AG09309 (cell line): ENCODE measurements around the gene KNOP1.

Source experiments
- DNase-seq: peaks from one replicate; pipeline ENCODE4 v3.0.0-alpha.2; 2010; ENCODE audit warnings: low read depth
- H3K4me3 ChIP-seq: 2 replicates; pipeline ENCODE4 v1.5.1; 2011; ENCODE audit warnings: mild to moderate bottlenecking, low read depth, low read length, moderate library complexity; ENCODE audit not compliant: control insufficient read depth
- TF ChIP-seq, protein P1 (sequence below): IDR thresholded peaks from 2 replicates; pipeline ENCODE4 v1.5.1; 2011; ENCODE audit warnings: mild to moderate bottlenecking, low read depth, low read length, inconsistent platforms; ENCODE audit not compliant: insufficient read depth, control insufficient read depth; ENCODE audit errors: missing control alignments

KNOP1 gene

GRCh38 chr16:19751478-19752385 lies 33.7 kb upstream of the KNOP1 start:
- no peak for DNase-seq
- H3K4me3 ChIP-seq = no peak overlapping the region

DNA sequence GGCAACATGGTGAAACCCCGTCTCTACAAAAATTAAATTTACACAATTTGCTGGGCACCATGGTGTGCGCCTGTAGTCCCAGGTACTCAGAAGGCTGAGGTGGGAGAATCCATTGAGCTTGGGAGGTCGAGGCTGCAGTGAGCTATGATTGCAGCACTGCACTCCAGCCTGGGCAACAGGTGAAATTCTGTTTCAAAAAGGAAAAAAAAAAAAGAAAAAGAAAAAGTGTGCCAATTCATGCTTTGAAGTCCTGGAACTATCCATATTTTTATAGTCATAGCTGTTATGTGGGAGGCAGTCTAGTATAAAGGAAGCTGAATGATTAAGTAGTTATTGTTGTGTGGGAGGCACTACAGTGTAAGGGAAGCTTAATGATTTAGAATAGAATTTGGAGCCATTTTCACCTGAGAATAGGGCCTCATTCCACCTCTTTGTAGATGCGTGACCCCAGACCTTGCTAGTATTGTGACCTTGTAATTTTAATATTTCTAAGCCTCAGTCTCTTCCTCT lies 31.6 kb upstream of the KNOP1 start:
- H3K4me3 ChIP-seq = no peak overlapping the region
- TF ChIP-seq, protein P1, sequence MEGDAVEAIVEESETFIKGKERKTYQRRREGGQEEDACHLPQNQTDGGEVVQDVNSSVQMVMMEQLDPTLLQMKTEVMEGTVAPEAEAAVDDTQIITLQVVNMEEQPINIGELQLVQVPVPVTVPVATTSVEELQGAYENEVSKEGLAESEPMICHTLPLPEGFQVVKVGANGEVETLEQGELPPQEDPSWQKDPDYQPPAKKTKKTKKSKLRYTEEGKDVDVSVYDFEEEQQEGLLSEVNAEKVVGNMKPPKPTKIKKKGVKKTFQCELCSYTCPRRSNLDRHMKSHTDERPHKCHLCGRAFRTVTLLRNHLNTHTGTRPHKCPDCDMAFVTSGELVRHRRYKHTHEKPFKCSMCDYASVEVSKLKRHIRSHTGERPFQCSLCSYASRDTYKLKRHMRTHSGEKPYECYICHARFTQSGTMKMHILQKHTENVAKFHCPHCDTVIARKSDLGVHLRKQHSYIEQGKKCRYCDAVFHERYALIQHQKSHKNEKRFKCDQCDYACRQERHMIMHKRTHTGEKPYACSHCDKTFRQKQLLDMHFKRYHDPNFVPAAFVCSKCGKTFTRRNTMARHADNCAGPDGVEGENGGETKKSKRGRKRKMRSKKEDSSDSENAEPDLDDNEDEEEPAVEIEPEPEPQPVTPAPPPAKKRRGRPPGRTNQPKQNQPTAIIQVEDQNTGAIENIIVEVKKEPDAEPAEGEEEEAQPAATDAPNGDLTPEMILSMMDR = no peak

More at GRCh38 chr16:19751478-19752385, 33.7 kb upstream of the KNOP1 start:
- TF ChIP-seq, protein P1 = no peak

DNA sequence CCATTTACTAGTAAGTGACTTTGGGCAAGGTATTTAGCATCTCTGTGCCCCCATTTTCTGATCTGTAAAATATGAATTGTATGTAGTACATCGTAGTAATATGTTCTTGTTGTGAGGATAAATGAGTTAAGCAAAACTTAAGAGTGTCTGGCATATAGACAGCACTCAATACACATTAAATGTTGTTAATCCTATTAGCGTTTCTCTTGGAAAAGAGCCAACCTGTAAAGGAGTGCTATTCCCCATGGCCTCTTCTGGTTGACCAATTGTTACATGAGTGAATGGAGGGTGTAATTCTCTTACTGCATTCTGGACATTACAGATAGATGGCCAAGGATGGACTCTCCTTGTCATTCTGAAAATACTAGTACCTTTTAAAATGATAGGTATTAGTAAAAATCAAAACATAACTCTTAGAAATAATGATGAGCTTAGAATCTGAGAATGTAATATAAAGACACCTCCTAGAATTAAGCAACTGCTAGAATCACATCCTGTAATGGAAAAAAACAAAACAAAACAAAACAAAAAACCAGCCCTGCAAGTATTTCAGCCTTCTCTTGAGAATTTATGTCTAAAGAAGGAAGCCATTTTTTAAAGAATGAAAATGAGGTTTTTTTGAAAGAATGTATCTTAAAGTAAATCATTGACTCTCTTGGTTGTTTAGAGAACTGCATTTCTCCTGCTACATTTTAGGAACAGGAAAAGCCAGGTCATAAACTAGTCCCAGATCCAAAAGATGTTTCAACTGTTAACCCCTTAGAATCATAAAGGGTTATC lies 30.6 kb upstream of the KNOP1 start:
- DNase-seq = no peak
- H3K4me3 ChIP-seq = no peak overlapping the region
- TF ChIP-seq, protein P1 = no peak

More for the DNA sequence above, 31.6 kb upstream of the KNOP1 start:
- DNase-seq = no peak

DNA sequence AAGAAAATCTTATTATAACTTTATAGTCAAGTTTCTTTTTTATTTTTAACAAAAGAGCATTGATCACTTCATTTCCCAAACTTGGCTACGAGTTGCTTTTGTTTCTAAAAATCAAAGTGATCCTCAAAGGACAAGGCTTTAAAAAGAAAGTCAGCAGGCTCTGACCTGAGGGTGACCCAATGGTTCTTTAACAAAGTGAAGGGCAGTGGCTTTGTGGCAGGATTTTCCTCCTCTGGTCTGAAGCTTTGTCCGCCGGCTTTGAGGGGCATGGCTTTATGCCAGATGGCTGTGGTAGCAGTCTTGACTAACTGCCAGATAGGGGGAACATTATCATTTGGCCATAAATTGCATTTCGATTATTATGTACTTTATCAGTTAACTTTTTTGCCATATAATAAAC lies 28.5 kb upstream of the KNOP1 start:
- no peak for DNase-seq
- no peak overlapping the region for H3K4me3 ChIP-seq
- TF ChIP-seq, protein P1 = no peak

DNA sequence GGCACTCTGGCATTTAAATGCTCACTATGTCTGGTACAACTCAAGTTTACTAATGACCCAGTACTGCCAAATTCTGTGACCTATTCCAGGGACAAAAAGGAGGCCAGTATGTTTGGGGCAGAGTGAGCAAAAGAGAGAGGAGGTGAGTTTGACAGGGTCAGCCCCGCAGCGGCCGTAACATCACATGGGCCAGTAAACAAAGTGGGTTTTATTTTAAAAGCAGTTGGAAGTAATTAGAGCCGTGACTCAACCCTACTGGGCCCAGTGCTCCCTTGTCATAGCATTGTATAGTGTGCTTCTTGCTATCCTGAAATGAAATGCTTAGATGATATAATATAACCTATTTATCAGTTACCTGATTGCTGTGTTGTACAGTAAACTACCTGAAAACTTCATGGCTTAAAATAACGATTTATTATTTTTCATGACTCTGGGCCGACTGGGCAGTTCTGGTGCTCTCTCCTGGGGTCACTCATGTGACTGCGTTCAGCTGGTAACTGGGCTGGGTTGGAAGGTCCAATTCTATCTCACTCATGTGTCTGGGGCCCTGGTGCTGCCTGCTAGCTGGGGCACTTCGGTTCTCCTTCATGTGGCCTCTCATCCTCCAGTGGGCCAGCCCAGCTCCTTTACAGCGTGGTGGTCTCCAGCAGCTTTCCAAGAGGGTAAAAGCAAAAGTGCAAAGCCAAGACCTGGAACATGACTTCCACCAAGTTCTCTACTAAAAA lies 27.4 kb upstream of the KNOP1 start:
- DNase-seq = peak; percentile 7
- H3K4me3 ChIP-seq = no peak overlapping the region
- TF ChIP-seq, protein P1 = no peak

DNA sequence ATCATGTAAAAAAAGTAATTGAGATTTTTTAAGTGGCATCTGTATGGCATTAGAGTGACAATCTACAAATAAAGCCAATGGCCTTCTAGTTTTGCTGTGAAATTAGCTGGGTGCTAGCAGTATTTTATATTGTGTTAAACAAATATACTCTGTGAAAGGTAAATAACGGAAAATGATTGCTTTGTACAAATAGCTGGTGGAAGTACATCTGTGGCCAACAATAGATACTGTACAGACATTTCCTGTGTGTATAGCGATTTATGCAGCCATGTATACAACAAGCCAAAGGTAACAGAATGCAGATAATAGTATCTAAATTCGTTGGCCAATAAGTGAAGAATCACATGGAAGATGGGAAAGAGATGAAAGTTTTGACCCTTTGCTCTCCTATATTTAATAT lies 26.6 kb upstream of the KNOP1 start:
- no peak for DNase-seq
- TF ChIP-seq, protein P1 = no peak
- no peak overlapping the region for H3K4me3 ChIP-seq
